CD14-positive monocyte (primary cell): ENCODE data around the gene UQCRHL. TPM values are rescaled to one million over a fixed set of nuclear protein-coding genes. Genes with fewer than 3 reads are reported as not detected.

Experiments used
- DNase-seq, 3 donors: peaks; one replicate each; pipeline ENCODE4 v3.0.0-alpha.2; 2011 to 2022
- H2AFZ ChIP-seq: 2 replicates; pipeline ENCODE4 v1.6.0; 2012; ENCODE audit warnings: mild to moderate bottlenecking, low read depth, low read length, inconsistent platforms; ENCODE audit not compliant: insufficient read depth, poor library complexity, severe bottlenecking
- H3K27ac ChIP-seq, 2 donors: 1 replicate in 1 of 2; 2 replicates in 1 of 2; pipeline ENCODE4 v1.5.1; 2012 to 2013; ENCODE audit warnings: low read length in 2 of 2, control low read depth in 1 of 2, inconsistent platforms in 1 of 2, low read depth in 1 of 2, mild to moderate bottlenecking in 1 of 2
- H3K27me3 ChIP-seq, 2 donors: one replicate each; pipeline versions ENCODE4 v1.6.0 to v1.6.1; 2011 to 2013; ENCODE audit warnings: low read length in 2 of 2; ENCODE audit not compliant: control insufficient read depth in 2 of 2, insufficient read depth in 2 of 2
- H3K36me3 ChIP-seq, 2 donors: replicated peaks in 1 of 2; 1 replicate in 1 of 2; 2 replicates in 1 of 2; pipeline versions ENCODE4 v1.5.1 to v1.6.1; 2012 to 2013; ENCODE audit warnings: low read length in 2 of 2, control low read depth in 1 of 2, inconsistent platforms in 1 of 2, mild to moderate bottlenecking in 1 of 2; ENCODE audit not compliant: insufficient read depth in 2 of 2, control insufficient read depth in 1 of 2
- H3K4me1 ChIP-seq, 2 donors: 1 replicate in 1 of 2; 2 replicates in 1 of 2; pipeline versions ENCODE4 v1.5.1 to v1.6.1; 2012 to 2013; ENCODE audit warnings: low read length in 2 of 2, control low read depth in 1 of 2, inconsistent platforms in 1 of 2, mild to moderate bottlenecking in 1 of 2, moderate library complexity in 1 of 2; ENCODE audit not compliant: insufficient read depth in 2 of 2, control insufficient read depth in 1 of 2
- H3K4me2 ChIP-seq: replicated peaks from 2 replicates; pipeline ENCODE3; 2012; ENCODE audit warnings: low read length, moderate library complexity, mild to moderate bottlenecking; ENCODE audit not compliant: poor library complexity, severe bottlenecking; ENCODE audit errors: extremely low read depth
- H3K4me3 ChIP-seq, 3 experiments: fragments of 200-600 bp in 1 of 3; sonication (generic) in 1 of 3; replicated peaks in 1 of 3; 1 replicate in 2 of 3; 2 replicates in 1 of 3; pipeline ENCODE4 v1.5.1; 2011 to 2013; ENCODE audit warnings: low read length in 3 of 3, mild to moderate bottlenecking in 3 of 3, control low read depth in 2 of 3, low read depth in 2 of 3, inconsistent platforms in 1 of 3, moderate library complexity in 1 of 3
- H3K79me2 ChIP-seq: 2 replicates; pipeline ENCODE4 v1.6.0; 2012; ENCODE audit warnings: mild to moderate bottlenecking, control low read depth, inconsistent platforms, low read length, moderate library complexity; ENCODE audit not compliant: insufficient read depth
- H3K9ac ChIP-seq: 2 replicates; pipeline ENCODE4 v1.6.0; 2017; ENCODE audit warnings: low read length, mild to moderate bottlenecking; ENCODE audit not compliant: insufficient read depth, poor library complexity, severe bottlenecking
- H3K9me3 ChIP-seq, 2 donors: replicated peaks in 1 of 2; 1 replicate in 1 of 2; 2 replicates in 1 of 2; pipeline versions ENCODE4 v1.5.1 to v1.6.1; 2012 to 2013; ENCODE audit warnings: low read length in 2 of 2, control low read depth in 1 of 2; ENCODE audit not compliant: control insufficient read depth in 1 of 2, insufficient read depth in 1 of 2
- H4K20me1 ChIP-seq: 2 replicates; pipeline ENCODE4 v1.6.0; 2012; ENCODE audit warnings: mild to moderate bottlenecking, low read length, control low read depth, moderate library complexity; ENCODE audit not compliant: insufficient read depth
- H3K27ac Mint-ChIP-seq, 7 donors: one replicate each; pipeline ENCODE4 v1.8.0; 2020; ENCODE audit warnings: mild to moderate bottlenecking in 7 of 7, mixed read lengths in 7 of 7, moderate library complexity in 6 of 7, inconsistent platforms in 2 of 7
- H3K27me3 Mint-ChIP-seq, 3 donors: one replicate each; pipeline ENCODE4 v1.8.0; 2021 to 2022; ENCODE audit warnings: low read depth in 3 of 3, mild to moderate bottlenecking in 3 of 3, mixed read lengths in 3 of 3, moderate library complexity in 3 of 3, inconsistent platforms in 1 of 3
- H3K36me3 Mint-ChIP-seq, 2 donors: one replicate each; pipeline ENCODE4 v1.8.0; 2020; ENCODE audit warnings: mixed read lengths in 2 of 2, inconsistent platforms in 1 of 2, mild to moderate bottlenecking in 1 of 2
- H3K4me1 Mint-ChIP-seq: one replicate; pipeline ENCODE4 v1.8.0; 2020; ENCODE audit warnings: mild to moderate bottlenecking, mixed read lengths
- H3K4me3 Mint-ChIP-seq, 2 donors: one replicate each; pipeline ENCODE4 v1.8.0; 2020; ENCODE audit warnings: mild to moderate bottlenecking in 2 of 2, mixed read lengths in 2 of 2, moderate library complexity in 1 of 2
- H3K9me3 Mint-ChIP-seq, 7 donors: one replicate each; pipeline ENCODE4 v1.8.0; 2020 to 2022; ENCODE audit warnings: mixed read lengths in 7 of 7, mild to moderate bottlenecking in 6 of 7, moderate library complexity in 6 of 7, inconsistent platforms in 2 of 7
- CTCF ChIP-seq: fragments of 200-600 bp; IDR thresholded peaks from one replicate; pipeline ENCODE4 v1.8.0; 2022; ENCODE audit warnings: antibody characterized with exemption, mild to moderate bottlenecking
- WGBS: methylation state at CpG from one replicate; pipeline ENCODE4 v1.1.5; 2013; ENCODE audit warnings: missing lambda C conversion rate; ENCODE audit not compliant: insufficient coverage; 5-methylcytosine and 5-hydroxymethylcytosine counted together
- intact Hi-C, 2 donors: fragments of 100-400 bp; cut with micrococcal nuclease; formaldehyde crosslinking; loops; one replicate each; pipeline versions ENCODE4 v1.15.0 to v1.15.1; 2023
- polyA plus RNA-seq, 3 donors: library from polyadenylated mRNA; depleted of rRNA in 1 of 3; unstranded in 2 of 3; stranded (reverse) in 1 of 3; fragments of 300-500 nt in 2 of 3; fragments of >200 nt in 1 of 3; fragmentation: Illumina TruSeq in 2 of 3; gene quantifications; 1 replicate in 2 of 3; 2 replicates in 1 of 3; pipeline ENCODE4 v1.2.3, GENCODE V29; 2012 to 2021

Gene UQCRHL
- polyA plus RNA-seq, 3 donors = 1.0 to 1.3 (median 1.0) TPM

- Mint-ChIP-seq H3K36me3 (no peaks in the 10 kb centered on the region), H3K27me3 (peaks cover 1 to 12% (median 4%) of the 10 kb centered on the region in 3 donors), H3K27ac (no peak overlapping the region), H3K9me3 (no peaks in the 10 kb centered on the region), H3K4me3 (no peak overlapping the region), H3K4me1 (peaks cover 4% of the 10 kb centered on the region)
- DNase-seq = no peak
- Histone ChIP-seq H2AFZ (no peak overlapping the region), H3K4me1 (peaks cover 0 to 4% of the 10 kb centered on the region in 2 donors), H4K20me1 (no peaks in the 10 kb centered on the region), H3K79me2 (no peaks in the 10 kb centered on the region), H3K9ac (no peak overlapping the region), H3K27ac (no peak overlapping the region), H3K9me3 (no peaks in the 10 kb centered on the region), H3K4me2 (no peak overlapping the region), H3K36me3 (no peaks in the 10 kb centered on the region), H3K27me3 (no peaks in the 10 kb centered on the region), H3K4me3 (no peak overlapping the region)
- intact Hi-C loops = no loop called here
- TF ChIP-seq CTCF = no peak
- WGBS = 97% methylated on average over 9 of the region's 10 CpGs
Observed at GRCh38 chr1:15786581-15786980, 20.9 kb downstream of the UQCRHL start.

GRCh38 chr1:15785683-15786082 lies 21.8 kb downstream of the UQCRHL start:
- WGBS = 83% methylated on average over 3 of the region's 8 CpGs
- H3K9ac ChIP-seq = no peak overlapping the region

More at GRCh38 chr1:15785683-15786082, 21.8 kb downstream of the UQCRHL start:
- H3K4me2 ChIP-seq = no peak overlapping the region
- no peaks in the 10 kb centered on the region for H3K27me3 ChIP-seq
- no peak for TF ChIP-seq CTCF
- no peaks in the 10 kb centered on the region for H3K9me3 Mint-ChIP-seq
- intact Hi-C loops = no loop called here
- H3K4me1 Mint-ChIP-seq = peaks cover 4% of the 10 kb centered on the region
- H3K36me3 Mint-ChIP-seq = no peaks in the 10 kb centered on the region
- no peaks in the 10 kb centered on the region for H3K36me3 ChIP-seq
- H3K27me3 Mint-ChIP-seq = peaks cover 6 to 10% (median 7%) of the 10 kb centered on the region in 3 donors
- no peak overlapping the region for H2AFZ ChIP-seq
- H3K4me1 ChIP-seq = peaks cover 0 to 4% of the 10 kb centered on the region in 2 donors
- no peak overlapping the region for H3K27ac ChIP-seq
- no peaks in the 10 kb centered on the region for H4K20me1 ChIP-seq
- no peak overlapping the region for H3K4me3 ChIP-seq
- no peaks in the 10 kb centered on the region for H3K9me3 ChIP-seq
- no peak for DNase-seq
- H3K4me3 Mint-ChIP-seq = no peak overlapping the region
- H3K79me2 ChIP-seq = no peaks in the 10 kb centered on the region
- no peak overlapping the region for H3K27ac Mint-ChIP-seq
